ENCODE measurements around the gene ADGRG3.

GRCh38 chr16:57734308-57734924, 66.3 kb downstream of the ADGRG3 start:
- TF ChIP-seq, protein P1, sequence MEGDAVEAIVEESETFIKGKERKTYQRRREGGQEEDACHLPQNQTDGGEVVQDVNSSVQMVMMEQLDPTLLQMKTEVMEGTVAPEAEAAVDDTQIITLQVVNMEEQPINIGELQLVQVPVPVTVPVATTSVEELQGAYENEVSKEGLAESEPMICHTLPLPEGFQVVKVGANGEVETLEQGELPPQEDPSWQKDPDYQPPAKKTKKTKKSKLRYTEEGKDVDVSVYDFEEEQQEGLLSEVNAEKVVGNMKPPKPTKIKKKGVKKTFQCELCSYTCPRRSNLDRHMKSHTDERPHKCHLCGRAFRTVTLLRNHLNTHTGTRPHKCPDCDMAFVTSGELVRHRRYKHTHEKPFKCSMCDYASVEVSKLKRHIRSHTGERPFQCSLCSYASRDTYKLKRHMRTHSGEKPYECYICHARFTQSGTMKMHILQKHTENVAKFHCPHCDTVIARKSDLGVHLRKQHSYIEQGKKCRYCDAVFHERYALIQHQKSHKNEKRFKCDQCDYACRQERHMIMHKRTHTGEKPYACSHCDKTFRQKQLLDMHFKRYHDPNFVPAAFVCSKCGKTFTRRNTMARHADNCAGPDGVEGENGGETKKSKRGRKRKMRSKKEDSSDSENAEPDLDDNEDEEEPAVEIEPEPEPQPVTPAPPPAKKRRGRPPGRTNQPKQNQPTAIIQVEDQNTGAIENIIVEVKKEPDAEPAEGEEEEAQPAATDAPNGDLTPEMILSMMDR (IDR thresholded peaks at IDR 0.05), result no peak
- TF ChIP-seq POLR2A (IDR thresholded peaks at IDR 0.05) (no peak), POLR2AphosphoS5 (IDR thresholded peaks at IDR 0.05) (no peak), EP300 (IDR thresholded peaks at IDR 0.05) (no peak)

Measured in stomach (tissue), 4 donors.